PC-3 (cell line): ENCODE results near the gene NR2C1. TPM values are rescaled to one million over a fixed set of nuclear protein-coding genes. Genes with fewer than 3 reads are reported as not detected.

Source experiments
- ATAC-seq: fragments of 200-7000 bp; cut with Tn5 transposase; 2 replicates; pipeline ENCODE4 v1.9.1; 2020; ENCODE audit warnings: mild to moderate bottlenecking, moderate library complexity
- BruUV-seq: library from RNA; stranded (reverse); fragments of 400-500 nt; replicated peaks from 2 replicates; lab custom pipeline; 2021; lab: Mats Ljungman, UMichigan
- CTCF ChIA-PET: fragments of 300-600 bp; sonication (Branson Sonifier 250); formaldehyde crosslinking; loops from one replicate; lab custom pipeline; 2022; ENCODE audit warnings: antibody characterized with exemption; lab: Charles Lee
- POLR2A ChIA-PET: fragments of 300-600 bp; sonication (Branson Sonifier 250); formaldehyde crosslinking; loops from one replicate; lab custom pipeline; 2022; ENCODE audit warnings: antibody characterized with exemption; ENCODE audit not compliant: unreplicated experiment; lab: Charles Lee
- DNase-seq: peaks from one replicate; pipeline ENCODE4 v3.0.0-alpha.2; 2015
- H2AFZ ChIP-seq: fragments of 300-600 bp; sonication (generic); 2 replicates; pipeline ENCODE4 v1.6.0; 2016; ENCODE audit warnings: antibody characterized with exemption, low read length
- H3F3A ChIP-seq: fragments of 300-600 bp; sonication (generic); one replicate; pipeline ENCODE4 v1.6.0; 2017; ENCODE audit warnings: antibody characterized with exemption, low read length, control low read depth, mild to moderate bottlenecking; ENCODE audit not compliant: unreplicated experiment
- H3K27ac ChIP-seq: fragments of 300-600 bp; sonication (generic); 2 replicates; pipeline ENCODE4 v1.5.1; 2016; ENCODE audit warnings: mild to moderate bottlenecking, low read length
- H3K27me3 ChIP-seq: fragments of 300-600 bp; sonication (generic); 2 replicates; pipeline ENCODE4 v1.6.1; 2016; ENCODE audit warnings: low read length, mixed read lengths
- H3K36me3 ChIP-seq: fragments of 300-600 bp; sonication (generic); 2 replicates; pipeline ENCODE4 v1.6.1; 2016; ENCODE audit warnings: low read depth, mixed run types, low read length, mixed read lengths
- H3K4me1 ChIP-seq: fragments of 300-600 bp; sonication (generic); 2 replicates; pipeline ENCODE4 v1.5.1; 2016; ENCODE audit warnings: low read length; ENCODE audit not compliant: insufficient read depth
- H3K4me2 ChIP-seq: fragments of 300-600 bp; sonication (generic); 2 replicates; pipeline ENCODE4 v1.6.0; 2016; ENCODE audit warnings: low read length
- H3K4me3 ChIP-seq: fragments of 300-600 bp; sonication (generic); 2 replicates; pipeline ENCODE4 v1.5.1; 2016; ENCODE audit warnings: mild to moderate bottlenecking, low read length, mixed read lengths
- H3K79me2 ChIP-seq: fragments of 300-600 bp; sonication (generic); 2 replicates; pipeline ENCODE4 v1.6.1; 2017; ENCODE audit warnings: low read length, mixed read lengths
- H3K9ac ChIP-seq: fragments of 300-600 bp; sonication (generic); 2 replicates; pipeline ENCODE4 v1.6.0; 2016; ENCODE audit warnings: mild to moderate bottlenecking, low read length
- H3K9me2 ChIP-seq: fragments of 300-600 bp; sonication (generic); replicated peaks from 2 replicates; pipeline ENCODE4 v1.6.1; 2016; ENCODE audit warnings: mixed run types, low read length, mixed read lengths
- H3K9me3 ChIP-seq: fragments of 300-600 bp; sonication (generic); 2 replicates; pipeline ENCODE4 v1.6.1; 2016; ENCODE audit warnings: low read length, mixed read lengths
- H4K20me1 ChIP-seq: fragments of 300-600 bp; sonication (generic); 2 replicates; pipeline ENCODE4 v1.6.1; 2016; ENCODE audit warnings: low read length, mixed read lengths
- CTCF ChIP-seq: fragments of 300-600 bp; sonication (generic); conservative IDR thresholded peaks from 2 replicates; pipeline ENCODE4 v1.5.1; 2017; ENCODE audit warnings: antibody characterized with exemption, low read depth, mild to moderate bottlenecking, low read length
- EZH2 ChIP-seq: fragments of 300-600 bp; sonication (generic); IDR thresholded peaks from one replicate; pipeline ENCODE4 v1.6.1; 2017; ENCODE audit warnings: antibody characterized with exemption, mild to moderate bottlenecking, low read length; ENCODE audit not compliant: unreplicated experiment
- EZH2phosphoT487 ChIP-seq: fragments of 300-600 bp; sonication (generic); IDR thresholded peaks from 2 replicates; pipeline ENCODE4 v1.6.1; 2018; ENCODE audit warnings: mild to moderate bottlenecking, antibody characterized with exemption, low read length, borderline replicate concordance
- intact Hi-C: fragments of 100-400 bp; cut with micrococcal nuclease; formaldehyde crosslinking; loops from 2 replicates; pipeline ENCODE4 v1.9.0; 2023
- total RNA-seq: library from RNA; depleted of rRNA; stranded (reverse); fragments of >200 nt; gene quantifications from 2 replicates; pipeline ENCODE4 v1.2.3, GENCODE V29; 2014

Gene NR2C1
- total RNA-seq, 1 experiment from 2014 or later: 43.7 TPM

DNA sequence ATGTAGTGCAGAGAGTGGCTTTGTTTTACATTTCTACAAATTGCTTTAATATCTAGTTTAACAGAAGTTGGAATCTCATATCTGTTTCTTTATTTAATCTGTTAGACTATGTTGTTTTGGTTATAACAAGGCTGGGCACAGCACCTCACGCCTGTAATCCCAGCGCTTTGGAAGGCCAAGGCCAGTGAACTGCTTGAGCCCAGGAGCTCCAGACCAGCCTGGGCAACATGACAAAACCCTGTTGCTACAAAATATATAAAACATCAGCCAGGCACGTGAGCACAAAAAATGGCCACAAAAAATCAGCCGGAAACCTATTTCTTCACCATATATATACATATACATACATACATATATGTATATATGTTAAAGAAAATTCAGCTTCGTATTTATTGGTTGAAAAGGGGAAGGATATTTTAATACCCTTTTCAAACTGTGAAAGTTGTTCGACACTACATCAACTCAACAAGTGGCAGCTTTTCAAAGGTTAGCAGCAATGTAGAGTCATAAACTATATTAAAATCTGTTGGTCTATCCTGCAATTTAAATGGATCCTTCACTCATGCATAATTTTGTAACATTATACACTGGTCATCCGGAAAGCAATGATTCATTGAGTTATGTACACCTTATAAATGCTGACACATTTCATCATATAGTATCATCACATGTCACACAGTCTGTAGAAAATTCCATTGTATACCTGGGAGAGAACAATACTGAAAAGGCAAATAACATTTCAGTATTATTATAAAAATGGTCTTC, 7.1 kb downstream of the NR2C1 start:
- Histone ChIP-seq H4K20me1 (no peaks in the 10 kb centered on the region), H3K79me2 (peaks cover 52% of the 10 kb centered on the region), H3K36me3 (peaks cover 26% of the 10 kb centered on the region; the same call in 1 of the 2 replicates), H3K9ac (0 out of 2 replicates have a peak overlapping the region, but pooled peaks have one; percentile 4), H3K27ac (peak overlapping the region; percentile 70), H3K9me2 (no peaks in the 10 kb centered on the region), H3K4me3 (no peak overlapping the region), H3F3A (peaks cover 10% of the 10 kb centered on the region), H2AFZ (no peak overlapping the region), H3K27me3 (no peaks in the 10 kb centered on the region), H3K4me2 (peak overlapping the region; percentile 45), H3K4me1 (peaks cover 14% of the 10 kb centered on the region), H3K9me3 (no peaks in the 10 kb centered on the region)
- TSS peak; percentile 10 for BruUV-seq
- ATAC-seq (peak; percentile 98), DNase-seq (peak; percentile 87)
- TF ChIP-seq EZH2 (no peak), EZH2phosphoT487 (no peak), CTCF (no peak)
- ChIA-PET CTCF (no interaction called here), POLR2A (no interaction called here)
- intact Hi-C loops: no loop called here

DNA sequence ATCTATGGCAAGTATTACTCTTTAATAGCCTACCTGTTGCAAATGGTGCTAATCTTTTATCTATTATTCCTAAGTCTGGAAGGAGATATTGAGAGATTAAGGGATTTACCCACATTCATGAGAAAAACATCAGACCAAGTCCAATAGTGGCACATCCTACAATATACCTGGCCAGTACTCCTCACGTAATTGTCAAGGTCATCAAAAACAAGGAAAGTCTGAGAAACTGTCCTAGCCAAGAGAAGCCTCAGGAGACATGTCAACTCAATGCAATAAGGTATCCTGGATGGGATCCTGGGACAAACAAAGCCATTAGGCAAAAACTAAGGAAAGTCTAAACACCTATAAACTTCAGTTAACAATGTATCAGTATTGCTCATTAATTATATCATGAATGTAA, 12.5 kb downstream of the NR2C1 start:
- no peak overlapping the region for H3K4me2 ChIP-seq
- H3K9ac ChIP-seq: no peak overlapping the region
- no peaks in the 10 kb centered on the region for H3K27me3 ChIP-seq
- BruUV-seq: no TSS peak
- DNase-seq (no peak), ATAC-seq (no peak)
- peaks cover 51% of the 10 kb centered on the region for H3K36me3 ChIP-seq
- no peaks in the 10 kb centered on the region for H3K9me3 ChIP-seq
- no peak overlapping the region for H3K4me3 ChIP-seq
- H3K79me2 ChIP-seq: peaks cover 11% of the 10 kb centered on the region; the same call in 1 of the 2 replicates
- no peak overlapping the region for H3K27ac ChIP-seq
- no peaks in the 10 kb centered on the region for H3F3A ChIP-seq
- H4K20me1 ChIP-seq: no peaks in the 10 kb centered on the region
- no peak for TF ChIP-seq EZH2
- TF ChIP-seq EZH2phosphoT487: no peak
- no peak for TF ChIP-seq CTCF
- H3K9me2 ChIP-seq: no peaks in the 10 kb centered on the region
- H3K4me1 ChIP-seq: peaks cover 1% of the 10 kb centered on the region
- H2AFZ ChIP-seq: no peak overlapping the region
- ChIA-PET POLR2A (no interaction called here), CTCF (no interaction called here)
- intact Hi-C loops: no loop called here

DNA sequence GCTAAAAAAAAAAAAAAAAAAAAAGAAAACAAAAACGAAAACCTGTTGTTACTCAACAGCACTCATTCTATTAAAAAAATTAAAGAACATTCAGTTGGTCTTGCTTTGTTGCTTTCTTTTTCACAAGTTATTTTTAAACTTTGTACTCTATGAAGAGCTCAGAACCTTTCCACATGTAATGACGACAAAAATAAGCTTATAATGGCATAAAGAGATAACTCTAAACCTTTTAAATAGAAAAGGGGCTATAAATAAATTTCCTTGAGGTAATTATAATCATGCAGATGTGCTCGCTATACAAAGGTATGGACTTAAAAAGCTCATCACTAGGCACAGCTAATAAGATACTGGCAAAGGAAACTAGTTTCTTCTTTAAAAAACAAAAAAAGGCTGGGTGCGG, 13.4 kb downstream of the NR2C1 start:
- intact Hi-C loops: no loop called here
- peaks cover 51% of the 10 kb centered on the region for H3K36me3 ChIP-seq

More for the DNA sequence above, 13.4 kb downstream of the NR2C1 start:
- Histone ChIP-seq H3K79me2 (peaks cover 6% of the 10 kb centered on the region; the same call in 1 of the 2 replicates), H3K9ac (no peak overlapping the region), H3K9me2 (no peaks in the 10 kb centered on the region), H3F3A (no peaks in the 10 kb centered on the region), H3K27ac (no peak overlapping the region), H3K9me3 (no peaks in the 10 kb centered on the region), H3K27me3 (no peaks in the 10 kb centered on the region), H3K4me2 (no peak overlapping the region), H3K4me3 (no peak overlapping the region), H4K20me1 (no peaks in the 10 kb centered on the region), H2AFZ (no peak overlapping the region), H3K4me1 (no peaks in the 10 kb centered on the region)
- BruUV-seq: no TSS peak
- ChIA-PET POLR2A (no interaction called here), CTCF (interaction anchor here (0.8 kb wide), 1 partner anchor 274 kb away, joined by 12 read pairs; no protein-coding TSS in a partner anchor)
- ATAC-seq: no peak
- no peak for DNase-seq
- no peak for TF ChIP-seq CTCF
- TF ChIP-seq EZH2: no peak
- TF ChIP-seq EZH2phosphoT487: no peak
